Natural killer cell treated with Interleukin-12 subunit alpha and Interleukin-12 subunit beta and Interleukin-15 and Interleukin-18, amount 100 ng/mL, for 72 hours (primary cell): ENCODE results near the gene UBALD1. TPM values are rescaled to one million over a fixed set of nuclear protein-coding genes. Genes with fewer than 3 reads are reported as not detected.
"Not testable (repeated sequence)": the region's sequence is repeated elsewhere in the genome, so short reads cannot be mapped to it uniquely, and the experiment has no call there.

ENCODE experiments used
- ATAC-seq, 2 donors: fragments of 150-1000 bp; cut with Tn5 transposase in 1 of 2; sonication (Bioruptor Pico), chemical (Tn5 transposase) in 1 of 2; 2 replicates each; pipeline ENCODE4 v1.10.0; 2021
- DNase-seq: peaks from one replicate; pipeline ENCODE4 v3.0.0; 2022; ENCODE audit warnings: low spot score
- H3K27ac Mint-ChIP-seq, 2 donors: 1 replicate in 1 of 2; 2 replicates in 1 of 2; pipeline ENCODE4 v1.8.0; 2022; ENCODE audit warnings: mixed read lengths in 2 of 2, mild to moderate bottlenecking in 1 of 2, moderate library complexity in 1 of 2
- H3K27me3 Mint-ChIP-seq, 2 donors: 1 replicate in 1 of 2; 2 replicates in 1 of 2; pipeline ENCODE4 v1.8.0; 2022; ENCODE audit warnings: mixed read lengths in 2 of 2
- H3K36me3 Mint-ChIP-seq: one replicate; pipeline ENCODE4 v1.8.0; 2022; ENCODE audit warnings: mixed read lengths
- H3K4me1 Mint-ChIP-seq, 2 donors: 1 replicate in 1 of 2; 2 replicates in 1 of 2; pipeline ENCODE4 v1.8.0; 2022; ENCODE audit warnings: low read depth in 2 of 2, mixed read lengths in 2 of 2, mild to moderate bottlenecking in 1 of 2
- H3K4me3 Mint-ChIP-seq: one replicate; pipeline ENCODE4 v1.8.0; 2022; ENCODE audit warnings: mixed read lengths
- H3K9me3 Mint-ChIP-seq: 2 replicates; pipeline ENCODE4 v1.8.0; 2022; ENCODE audit warnings: mixed read lengths
- total RNA-seq, 2 donors: library from RNA; stranded (reverse); gene quantifications; one replicate each; pipeline ENCODE4 v1.2.3, GENCODE V29; 2022

The UBALD1 gene
- total RNA-seq, 2 donors from 2014 or later = 17.4 to 27.9 TPM

DNA sequence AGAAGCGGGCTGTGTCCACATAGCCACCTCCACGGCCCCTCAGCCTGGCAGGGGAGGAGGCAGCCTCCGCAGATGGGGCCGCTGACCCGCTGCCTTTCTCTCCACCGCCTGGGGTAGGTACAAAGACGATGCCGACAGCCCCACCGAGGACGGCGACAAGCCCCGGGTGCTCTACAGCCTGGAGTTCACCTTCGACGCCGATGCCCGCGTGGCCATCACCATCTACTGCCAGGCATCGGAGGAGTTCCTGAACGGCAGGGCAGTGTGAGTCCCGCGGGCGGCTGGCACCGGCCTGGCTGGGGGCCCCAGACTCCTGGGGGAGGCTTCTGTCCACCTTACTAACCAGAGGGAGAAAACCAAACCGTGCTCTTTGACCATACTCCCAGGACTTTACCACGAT, 37.9 kb upstream of the UBALD1 start:
- Mint-ChIP-seq H3K4me1 (peaks cover 11 to 13% of the 10 kb centered on the region in 2 donors), H3K4me3 (no peak overlapping the region), H3K27ac (no peak overlapping the region), H3K36me3 (no peaks in the 10 kb centered on the region), H3K27me3 (no peaks in the 10 kb centered on the region), H3K9me3 (no peaks in the 10 kb centered on the region)
- DNase-seq = no peak
- no peak for ATAC-seq

DNA sequence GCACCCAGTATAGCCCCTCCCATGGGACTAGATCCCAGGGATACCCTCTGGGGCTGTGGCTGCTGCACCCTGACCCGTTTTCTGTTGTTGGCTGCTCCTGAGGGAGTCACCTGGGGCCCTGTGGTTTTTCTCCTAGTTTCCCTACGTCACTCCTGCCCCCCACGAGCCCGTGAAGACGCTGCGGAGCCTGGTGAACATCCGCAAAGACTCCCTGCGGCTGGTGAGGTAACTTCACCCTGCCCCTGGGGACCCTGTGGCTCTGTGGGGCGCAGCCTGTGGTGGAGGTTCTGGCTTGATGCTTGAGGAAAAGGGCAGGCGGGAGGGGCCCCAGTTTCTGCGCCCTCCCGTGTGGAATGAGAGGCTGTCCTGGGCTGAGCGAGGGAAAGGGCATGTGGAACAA, 37.1 kb upstream of the UBALD1 start:
- ATAC-seq = no peak
- H3K36me3 Mint-ChIP-seq = no peaks in the 10 kb centered on the region
- H3K27ac Mint-ChIP-seq = no peak overlapping the region
- DNase-seq = no peak
- no peaks in the 10 kb centered on the region for H3K9me3 Mint-ChIP-seq
- peaks cover 11 to 13% of the 10 kb centered on the region in 2 donors for H3K4me1 Mint-ChIP-seq
- no peak overlapping the region for H3K4me3 Mint-ChIP-seq
- no peaks in the 10 kb centered on the region for H3K27me3 Mint-ChIP-seq

DNA sequence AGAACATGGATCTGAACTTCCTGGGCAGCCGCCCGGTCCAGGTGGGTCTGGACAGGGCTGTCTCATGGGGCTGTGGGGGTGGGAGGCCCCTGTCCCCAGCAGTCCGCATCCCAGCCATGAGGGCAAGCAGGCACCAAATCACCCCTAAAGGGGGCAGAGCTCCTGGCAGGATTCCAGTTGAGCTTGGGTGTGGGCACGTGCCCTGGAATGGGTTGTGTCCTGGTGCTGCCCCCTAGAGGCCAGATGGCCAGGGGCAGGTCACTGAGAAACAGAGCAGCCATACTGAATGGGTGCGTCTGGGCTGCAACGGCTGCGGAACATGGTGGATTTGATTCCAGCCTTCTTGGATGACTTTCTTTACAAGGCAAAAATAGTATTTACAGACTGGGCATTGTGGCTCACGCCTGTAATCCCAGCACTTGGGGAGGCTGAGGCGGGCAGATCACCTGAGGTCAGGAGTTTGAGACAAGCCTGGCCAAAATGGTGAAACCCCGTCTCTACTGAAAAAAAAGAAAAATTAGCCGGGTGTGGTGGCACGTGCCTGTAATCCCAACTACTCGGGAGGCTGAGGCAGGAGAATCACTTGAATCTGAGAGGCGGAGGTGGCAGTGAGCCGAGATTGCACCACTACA, 35.9 kb upstream of the UBALD1 start:
- peak; percentile 73 for ATAC-seq
- H3K27me3 Mint-ChIP-seq, H3K4me3 Mint-ChIP-seq: not testable (repeated sequence)

DNA sequence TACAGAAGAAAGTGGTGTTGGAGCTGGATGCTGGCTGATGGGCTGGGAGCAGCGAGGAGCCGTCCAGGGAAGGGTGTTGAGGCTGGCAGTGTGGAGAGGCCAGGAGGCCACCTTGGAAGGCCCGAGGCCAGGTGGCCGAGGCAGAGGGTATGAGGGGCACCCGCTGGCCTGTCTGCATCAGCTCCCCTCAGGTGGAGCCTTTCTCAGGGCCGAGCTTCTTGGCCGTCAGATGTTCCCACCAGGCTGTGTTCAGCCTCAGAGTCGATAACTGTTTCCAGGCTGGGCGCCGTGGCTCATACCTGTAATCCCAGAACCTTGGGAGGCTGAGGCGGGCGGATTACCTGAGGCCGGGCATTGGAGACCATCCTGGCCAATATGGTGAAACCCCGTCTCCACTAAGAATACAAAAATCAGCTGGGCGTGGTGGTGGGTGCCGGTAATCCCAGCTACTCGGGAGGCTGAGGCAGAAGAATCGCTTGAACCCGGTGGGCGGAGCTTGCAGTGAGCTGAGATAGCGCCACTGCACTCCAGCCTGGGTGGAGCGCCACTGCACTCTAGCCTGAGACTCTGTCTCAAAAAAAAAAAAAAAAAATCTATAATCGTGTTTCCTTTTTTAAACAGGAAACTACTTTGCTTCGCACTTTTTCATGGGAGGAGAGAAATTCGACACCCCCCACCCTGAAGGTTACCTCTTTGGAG, 35.2 kb upstream of the UBALD1 start:
- Mint-ChIP-seq H3K27ac (peak overlapping the region; percentile 67 to 69), H3K4me1 (peaks cover 13 to 18% of the 10 kb centered on the region in 2 donors), H3K27me3 (no peaks in the 10 kb centered on the region), H3K36me3 (no peaks in the 10 kb centered on the region), H3K4me3 (no peak overlapping the region), H3K9me3 (no peaks in the 10 kb centered on the region)
- ATAC-seq (no peak), DNase-seq (no peak)

More for the DNA sequence above, 35.9 kb upstream of the UBALD1 start:
- H3K9me3 Mint-ChIP-seq, H3K36me3 Mint-ChIP-seq: not testable (repeated sequence)
- H3K27ac Mint-ChIP-seq = peak overlapping the region; percentile 28 to 69
- H3K4me1 Mint-ChIP-seq = peaks cover 13 to 14% of the 10 kb centered on the region in 2 donors
- peak; percentile 75 for DNase-seq

DNA sequence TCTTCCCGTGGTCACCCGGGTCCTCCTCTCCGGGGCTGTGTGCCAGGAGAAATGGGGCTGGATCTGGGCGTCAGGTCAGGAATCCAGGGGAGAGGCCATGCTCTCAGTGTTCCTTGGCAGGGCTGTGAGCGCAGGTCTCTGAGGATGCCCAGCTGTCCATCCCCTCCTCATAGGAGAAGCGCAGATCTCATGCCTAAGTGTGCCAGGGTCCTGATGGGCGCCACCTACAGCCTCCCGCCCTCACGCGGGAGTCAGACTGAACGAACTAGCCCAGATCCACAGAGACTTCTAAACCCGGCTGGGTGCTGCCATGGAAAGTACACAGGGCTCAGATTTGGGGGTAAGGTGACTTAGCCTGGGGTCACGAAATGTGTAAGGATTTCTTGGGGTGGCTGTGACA, 34.2 kb upstream of the UBALD1 start:
- ATAC-seq (no peak), DNase-seq (no peak)
- peaks cover 13 to 18% of the 10 kb centered on the region in 2 donors for H3K4me1 Mint-ChIP-seq
- H3K9me3 Mint-ChIP-seq = no peaks in the 10 kb centered on the region
- no peaks in the 10 kb centered on the region for H3K36me3 Mint-ChIP-seq
- H3K27ac Mint-ChIP-seq = peak overlapping the region; percentile 56 to 67
- H3K4me3 Mint-ChIP-seq = no peak overlapping the region
- H3K27me3 Mint-ChIP-seq = no peaks in the 10 kb centered on the region

DNA sequence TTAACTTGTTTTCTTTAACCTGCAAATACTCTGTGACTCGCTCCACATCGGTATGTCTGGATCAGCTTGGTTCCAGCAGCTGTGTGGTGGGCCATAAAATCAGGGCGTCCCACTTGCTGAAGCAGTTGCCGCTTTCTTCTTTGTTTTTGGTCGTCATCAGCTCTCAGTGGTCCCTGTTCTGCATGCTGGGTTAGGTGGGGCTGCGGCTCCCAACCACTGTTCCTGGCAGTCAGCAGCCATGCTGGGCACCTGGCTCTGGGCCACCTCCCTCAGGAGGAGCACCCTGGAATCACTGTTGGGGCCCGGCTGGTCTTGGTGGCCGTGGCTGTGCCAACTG, 32.9 kb upstream of the UBALD1 start:
- Mint-ChIP-seq H3K9me3 (no peaks in the 10 kb centered on the region), H3K27ac (no peak overlapping the region), H3K4me1 (peaks cover 13 to 18% of the 10 kb centered on the region in 2 donors), H3K36me3 (no peaks in the 10 kb centered on the region), H3K4me3 (no peak overlapping the region), H3K27me3 (no peaks in the 10 kb centered on the region)
- DNase-seq (no peak), ATAC-seq (peak in 1 of 2 donors; percentile 18)

DNA sequence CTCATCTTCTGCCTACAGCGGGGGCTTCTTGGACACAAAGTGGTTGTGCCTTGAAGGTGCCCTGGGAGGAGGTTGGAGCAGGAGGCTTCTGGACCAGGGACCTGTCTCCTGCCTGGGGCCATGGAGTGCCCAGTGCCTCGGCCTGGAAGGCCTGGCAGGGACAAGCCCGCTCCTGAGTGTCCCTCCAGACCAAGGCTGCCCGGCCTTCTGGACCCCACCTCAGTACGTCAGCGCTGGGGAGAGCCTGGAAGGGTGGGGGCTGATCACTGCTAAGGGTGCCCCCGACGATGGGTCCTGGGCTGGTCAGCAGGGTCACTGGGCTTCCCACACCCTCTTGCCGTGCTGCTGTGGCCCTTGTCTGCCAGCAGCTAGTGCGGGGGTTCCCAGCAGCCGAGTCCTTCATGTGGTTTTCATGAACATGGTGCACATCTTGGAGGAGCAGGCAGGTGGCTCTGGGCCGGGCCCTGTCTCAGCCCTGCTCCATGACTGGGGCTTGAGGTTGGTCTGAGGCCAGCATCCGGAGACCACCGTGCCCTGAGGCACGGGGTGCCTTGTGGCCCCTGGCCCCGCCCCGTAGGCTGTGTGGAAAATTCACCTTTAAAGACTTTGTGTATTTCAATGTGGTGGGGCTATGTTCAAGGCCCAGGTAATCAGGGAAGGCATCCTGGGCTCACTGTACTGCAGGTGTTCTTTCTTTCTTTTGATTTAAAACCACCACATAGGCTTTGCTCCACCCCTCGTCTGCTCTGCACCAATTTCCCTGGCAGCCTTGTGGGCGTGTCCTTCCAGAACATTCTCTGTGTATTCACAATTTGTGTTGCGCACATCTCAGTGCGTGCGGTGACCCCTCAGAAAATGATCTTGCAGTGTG, 32.3 kb upstream of the UBALD1 start:
- DNase-seq = no peak
- H3K27me3 Mint-ChIP-seq = no peaks in the 10 kb centered on the region
- no peak overlapping the region for H3K27ac Mint-ChIP-seq
- H3K36me3 Mint-ChIP-seq = no peaks in the 10 kb centered on the region
- H3K4me1 Mint-ChIP-seq = peaks cover 13 to 18% of the 10 kb centered on the region in 2 donors
- no peaks in the 10 kb centered on the region for H3K9me3 Mint-ChIP-seq
- H3K4me3 Mint-ChIP-seq = no peak overlapping the region
- peak in 1 of 2 donors; percentile 44 for ATAC-seq

DNA sequence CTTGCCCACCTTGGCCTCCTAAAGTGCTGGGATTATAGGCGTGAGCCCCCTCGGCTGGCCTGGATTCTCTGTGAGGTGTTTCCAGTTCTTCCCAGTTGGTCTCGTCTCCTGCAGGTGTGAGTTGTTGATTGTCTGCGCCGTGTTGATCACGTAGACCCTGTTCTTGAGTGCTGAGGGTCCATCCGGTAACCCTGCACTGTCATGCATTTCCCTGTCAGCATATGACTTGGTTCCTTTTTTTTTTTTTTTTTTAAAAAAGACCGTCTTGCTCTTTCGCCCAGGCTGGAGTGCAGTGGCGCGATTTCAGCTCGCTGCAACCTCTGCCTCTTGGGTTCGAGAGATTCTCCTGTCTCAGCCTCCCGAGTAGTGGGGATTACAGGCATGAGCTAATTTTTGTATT, 27.2 kb upstream of the UBALD1 start:
- H3K27ac Mint-ChIP-seq = no peak overlapping the region
- H3K4me1 Mint-ChIP-seq = peaks cover 11 to 26% of the 10 kb centered on the region in 2 donors

DNA sequence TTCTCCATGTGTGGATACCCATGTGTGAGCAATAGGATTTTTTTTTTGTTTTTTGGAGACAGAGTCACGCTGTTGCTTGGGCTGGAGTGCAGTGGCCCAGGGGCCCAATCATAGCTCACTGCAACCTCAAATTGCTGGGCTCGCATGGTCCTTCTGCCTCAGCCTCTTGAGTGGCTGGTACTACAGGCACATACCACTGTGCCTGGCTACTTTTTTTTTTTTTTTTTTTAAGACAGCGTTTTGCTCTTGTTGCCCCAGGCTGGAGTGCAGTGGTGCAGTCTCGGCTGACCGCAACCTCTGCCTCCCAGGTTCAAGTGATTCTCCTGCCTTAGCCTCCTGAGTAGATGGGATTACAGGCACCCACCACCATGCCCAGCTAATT, 26.6 kb upstream of the UBALD1 start:
- peaks cover 11 to 27% of the 10 kb centered on the region in 2 donors for H3K4me1 Mint-ChIP-seq
- H3K36me3 Mint-ChIP-seq = no peaks in the 10 kb centered on the region
- no peak overlapping the region for H3K4me3 Mint-ChIP-seq

More for the DNA sequence above, 27.2 kb upstream of the UBALD1 start:
- no peak for DNase-seq
- Mint-ChIP-seq H3K9me3 (no peaks in the 10 kb centered on the region), H3K27me3 (no peaks in the 10 kb centered on the region), H3K4me3 (no peak overlapping the region), H3K36me3 (no peaks in the 10 kb centered on the region)
- ATAC-seq = no peak

DNA sequence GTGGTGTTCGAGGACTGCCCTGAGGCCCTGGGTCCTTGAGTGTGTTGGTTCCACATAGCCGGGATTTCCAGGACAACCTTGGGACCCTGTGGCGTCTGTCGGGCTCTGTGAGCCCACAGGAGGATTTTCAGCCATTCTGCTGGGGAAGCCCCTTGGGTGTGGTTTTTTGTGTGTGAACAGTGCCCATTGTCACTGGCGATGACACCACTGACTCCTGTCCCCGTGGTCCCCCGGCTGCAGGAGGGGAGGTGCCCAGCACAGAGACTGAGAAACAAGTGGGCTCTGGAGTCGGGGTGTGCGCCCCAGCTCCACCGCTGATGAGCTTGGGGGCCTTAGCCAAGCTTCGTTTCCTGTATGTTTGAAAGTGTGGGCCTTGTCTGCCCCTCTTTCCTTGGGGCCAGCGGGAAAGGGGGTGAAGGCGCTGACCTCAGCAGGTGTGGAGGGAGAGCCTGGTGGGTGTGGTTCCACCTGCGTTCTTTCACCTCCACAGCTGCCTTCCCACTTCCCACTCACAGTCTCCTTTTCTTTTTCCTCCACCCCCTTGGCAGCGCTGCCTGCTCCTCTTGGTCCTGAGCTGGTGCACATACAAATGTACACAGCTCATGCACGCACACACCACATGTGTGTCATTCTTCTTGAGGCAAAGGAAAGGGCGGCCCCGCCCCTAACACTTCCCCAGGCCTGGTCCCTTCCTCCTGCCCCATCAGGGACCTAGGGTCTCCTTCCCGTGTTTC, 26.1 kb upstream of the UBALD1 start:
- Mint-ChIP-seq H3K27me3 (no peaks in the 10 kb centered on the region), H3K4me1 (peaks cover 11 to 28% of the 10 kb centered on the region in 2 donors), H3K36me3 (no peaks in the 10 kb centered on the region), H3K9me3 (no peaks in the 10 kb centered on the region), H3K4me3 (no peak overlapping the region), H3K27ac (peak overlapping the region in 1 of 2 donors; percentile 62)
- peak; percentile 65 to 80 for ATAC-seq
- DNase-seq = no peak

More for the DNA sequence above, 26.6 kb upstream of the UBALD1 start:
- no peaks in the 10 kb centered on the region for H3K27me3 Mint-ChIP-seq
- DNase-seq (no peak), ATAC-seq (no peak)
- H3K9me3 Mint-ChIP-seq = no peaks in the 10 kb centered on the region
- peak overlapping the region in 1 of 2 donors; percentile 62 for H3K27ac Mint-ChIP-seq

DNA sequence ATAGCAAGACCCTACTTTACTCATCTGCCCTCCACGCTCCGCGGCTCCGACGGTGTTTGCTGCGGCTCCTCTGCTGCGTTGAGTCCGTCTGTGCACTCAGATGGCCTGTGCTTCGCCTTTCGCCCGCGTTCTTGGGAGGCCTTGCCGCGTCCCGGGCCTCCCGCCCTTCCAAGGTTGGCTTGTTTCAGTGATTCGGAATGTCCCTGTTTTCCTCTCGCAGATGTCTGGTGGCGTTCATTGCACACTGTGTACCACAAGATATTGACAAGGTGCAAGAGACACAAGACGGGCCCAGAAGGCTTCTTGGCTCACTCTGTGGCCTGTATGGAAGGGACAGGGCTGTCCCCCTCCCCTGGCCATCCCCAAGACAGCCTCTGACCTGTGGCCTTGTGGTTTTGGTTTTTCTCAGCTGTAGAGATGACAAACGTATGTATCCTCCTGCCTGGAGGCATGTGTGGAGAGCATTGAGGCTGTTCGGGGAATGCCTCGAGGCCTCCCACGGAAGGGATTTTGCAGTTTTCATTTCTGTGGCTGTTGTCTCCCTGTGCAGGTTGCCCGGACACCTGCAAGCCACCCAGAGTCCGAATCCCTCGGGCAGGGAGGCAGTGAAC, 25.3 kb upstream of the UBALD1 start:
- no peak for DNase-seq
- H3K27ac Mint-ChIP-seq = peak overlapping the region in 1 of 2 donors; percentile 47
- H3K27me3 Mint-ChIP-seq = no peaks in the 10 kb centered on the region
- peaks cover 11 to 22% of the 10 kb centered on the region in 2 donors for H3K4me1 Mint-ChIP-seq
- no peaks in the 10 kb centered on the region for H3K36me3 Mint-ChIP-seq
- peak; percentile 10 to 73 for ATAC-seq
- no peak overlapping the region for H3K4me3 Mint-ChIP-seq
- H3K9me3 Mint-ChIP-seq = no peaks in the 10 kb centered on the region

DNA sequence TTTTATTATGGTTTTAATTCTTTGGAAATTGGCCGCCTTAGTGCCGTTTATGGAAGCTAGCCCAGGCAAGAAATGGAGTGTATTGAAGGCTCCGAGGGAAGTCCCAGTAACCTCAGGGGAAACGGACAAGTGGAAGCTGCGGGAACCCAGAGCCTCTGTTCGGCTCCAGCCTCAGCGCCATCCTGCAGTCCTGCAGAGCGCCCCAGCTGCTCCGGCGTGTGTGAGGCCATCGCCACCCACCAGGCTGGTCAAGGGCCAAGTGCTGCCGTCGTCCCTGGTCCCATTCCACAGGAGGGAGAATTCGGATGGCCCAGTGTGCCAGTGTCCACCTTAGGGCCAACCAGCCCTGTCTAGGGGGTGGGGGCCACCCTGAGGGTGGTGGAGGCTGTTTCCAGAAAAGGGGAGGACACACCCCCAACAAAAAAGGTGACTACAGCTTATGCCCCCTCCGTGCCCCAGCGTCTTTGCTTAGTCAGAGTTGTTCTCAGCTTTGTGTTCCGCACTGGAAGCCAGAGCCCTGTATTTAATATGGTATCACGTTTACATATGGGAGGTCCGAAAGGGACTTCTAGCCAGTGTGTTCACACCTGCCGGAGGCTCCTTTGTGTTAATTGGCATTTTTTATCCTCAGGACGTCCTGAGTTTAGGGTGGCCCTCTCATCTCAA, 22.9 kb upstream of the UBALD1 start:
- Mint-ChIP-seq H3K9me3 (no peaks in the 10 kb centered on the region), H3K36me3 (no peaks in the 10 kb centered on the region), H3K27ac (no peak overlapping the region), H3K4me1 (peaks cover 11 to 25% of the 10 kb centered on the region in 2 donors), H3K27me3 (no peaks in the 10 kb centered on the region), H3K4me3 (no peak overlapping the region)
- ATAC-seq (no peak), DNase-seq (no peak)

DNA sequence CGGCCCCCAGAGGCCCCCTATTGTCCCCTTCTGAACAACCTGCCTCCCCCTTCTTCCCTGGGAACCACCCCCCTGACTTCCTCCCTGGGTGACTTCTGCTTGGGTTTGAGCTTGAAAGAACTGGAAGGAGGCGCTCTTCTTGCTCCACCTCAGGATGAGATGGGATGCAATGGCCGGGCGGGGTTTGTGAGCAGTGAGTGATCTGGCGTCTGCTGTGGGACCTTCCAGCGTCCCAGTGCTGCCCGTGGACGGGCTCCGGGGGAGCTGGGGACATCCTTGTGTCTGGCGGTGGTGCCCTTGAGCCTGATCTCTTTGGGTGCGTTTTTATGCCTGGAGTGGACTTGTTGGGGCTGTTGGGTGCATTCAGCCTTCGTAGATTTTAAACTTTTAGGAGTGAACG, 21.5 kb upstream of the UBALD1 start:
- H3K27ac Mint-ChIP-seq = no peak overlapping the region
- H3K4me3 Mint-ChIP-seq = no peak overlapping the region

More for the DNA sequence above, 21.5 kb upstream of the UBALD1 start:
- H3K4me1 Mint-ChIP-seq = peaks cover 11 to 24% of the 10 kb centered on the region in 2 donors
- DNase-seq = no peak
- ATAC-seq = no peak
- H3K27me3 Mint-ChIP-seq = no peaks in the 10 kb centered on the region
- H3K36me3 Mint-ChIP-seq = no peaks in the 10 kb centered on the region
- no peaks in the 10 kb centered on the region for H3K9me3 Mint-ChIP-seq
